ENCODE results near the gene ZNF474. TPM values are rescaled to one million over a fixed set of nuclear protein-coding genes. Genes with fewer than 3 reads are reported as not detected.
A peak's percentile ranks its signal among the peaks of the same experiment; 100 is the strongest.

ZNF474 gene
- total RNA-seq, 1 donor from 2014 or later = 0.45 TPM

GRCh38 chr5:122119205-122119604 lies 10.1 kb upstream of the ZNF474 start:
- Histone ChIP-seq H2AFZ (ENCODE audit: low read depth, low read length) (no peak overlapping the region), H3K4me3 (ENCODE audit: insufficient read depth, low read depth, low read length) (no peak overlapping the region), H3K27me3 (ENCODE audit: insufficient read depth, low read length) (no peaks in the 10 kb centered on the region), H3K27ac (ENCODE audit: low read depth, low read length) (no peak overlapping the region), H3K36me3 (ENCODE audit: insufficient read depth, low read length) (no peaks in the 10 kb centered on the region), H3K79me2 (ENCODE audit: insufficient read depth, low read length) (no peaks in the 10 kb centered on the region), H4K20me1 (ENCODE audit: insufficient read depth, low read length) (no peaks in the 10 kb centered on the region), H3K9ac (ENCODE audit: low read length) (no peak overlapping the region), H3K4me1 (ENCODE audit: insufficient read depth, low read length) (peaks cover 15% of the 10 kb centered on the region), H3K9me3 (ENCODE audit: insufficient read depth, low read depth, low read length) (no peaks in the 10 kb centered on the region), H3K4me2 (ENCODE audit: low read length) (no peak overlapping the region)
- TF ChIP-seq EZH2 (IDR thresholded peaks at IDR 0.05; ENCODE audit: insufficient read depth, low read length) (no peak), CTCF (IDR thresholded peaks at IDR 0.05; ENCODE audit: insufficient read depth, low read depth, low read length) (no peak)
- FAIRE-seq (no peak), DNase-seq (ENCODE audit: low read depth) (no peak)
- peaks cover 12% of the 10 kb centered on the region for H3K4me1 Mint-ChIP-seq (ENCODE audit: low read depth, unreplicated experiment)
- H3K9me3 Mint-ChIP-seq (ENCODE audit: unreplicated experiment) = no peaks in the 10 kb centered on the region
- no peaks in the 10 kb centered on the region for H3K27me3 Mint-ChIP-seq (ENCODE audit: low read depth, unreplicated experiment)
- no peaks in the 10 kb centered on the region for H3K36me3 Mint-ChIP-seq (ENCODE audit: low read depth, unreplicated experiment)
- H3K4me3 Mint-ChIP-seq (ENCODE audit: unreplicated experiment) = no peak overlapping the region
- no peak overlapping the region for H3K27ac Mint-ChIP-seq (ENCODE audit: unreplicated experiment)

GRCh38 chr5:122120493-122120892 lies 8.9 kb upstream of the ZNF474 start:
- no peak overlapping the region for H3K4me3 ChIP-seq (ENCODE audit: insufficient read depth, low read depth, low read length)
- no peak overlapping the region for H3K27ac ChIP-seq (ENCODE audit: low read depth, low read length)
- Mint-ChIP-seq H3K27ac (ENCODE audit: unreplicated experiment) (no peak overlapping the region), H3K4me1 (ENCODE audit: low read depth, unreplicated experiment) (peaks cover 16% of the 10 kb centered on the region), H3K36me3 (ENCODE audit: low read depth, unreplicated experiment) (no peaks in the 10 kb centered on the region), H3K4me3 (ENCODE audit: unreplicated experiment) (no peak overlapping the region), H3K9me3 (ENCODE audit: unreplicated experiment) (no peaks in the 10 kb centered on the region), H3K27me3 (ENCODE audit: low read depth, unreplicated experiment) (no peaks in the 10 kb centered on the region)
- FAIRE-seq = no peak
- no peak overlapping the region for H2AFZ ChIP-seq (ENCODE audit: low read depth, low read length)
- H3K9me3 ChIP-seq (ENCODE audit: insufficient read depth, low read depth, low read length) = no peaks in the 10 kb centered on the region
- H3K9ac ChIP-seq (ENCODE audit: low read length) = no peak overlapping the region
- no peak for DNase-seq (ENCODE audit: low read depth)
- no peaks in the 10 kb centered on the region for H3K79me2 ChIP-seq (ENCODE audit: insufficient read depth, low read length)
- no peak for TF ChIP-seq CTCF (IDR thresholded peaks at IDR 0.05; ENCODE audit: insufficient read depth, low read depth, low read length)
- no peak for TF ChIP-seq EZH2 (IDR thresholded peaks at IDR 0.05; ENCODE audit: insufficient read depth, low read length)
- no peaks in the 10 kb centered on the region for H4K20me1 ChIP-seq (ENCODE audit: insufficient read depth, low read length)
- H3K4me1 ChIP-seq (ENCODE audit: insufficient read depth, low read length) = peaks cover 15% of the 10 kb centered on the region
- H3K4me2 ChIP-seq (ENCODE audit: low read length) = no peak overlapping the region
- H3K27me3 ChIP-seq (ENCODE audit: insufficient read depth, low read length) = no peaks in the 10 kb centered on the region
- no peaks in the 10 kb centered on the region for H3K36me3 ChIP-seq (ENCODE audit: insufficient read depth, low read length)

- no peak for TF ChIP-seq CTCF (IDR thresholded peaks at IDR 0.05; ENCODE audit: insufficient read depth, low read depth, low read length)
- no peak for TF ChIP-seq EZH2 (IDR thresholded peaks at IDR 0.05; ENCODE audit: insufficient read depth, low read length)
- no peaks in the 10 kb centered on the region for H3K36me3 ChIP-seq (ENCODE audit: insufficient read depth, low read length)
These were observed 8.4 kb upstream of the ZNF474 start for GRCh38 chr5:122120957-122121356.

More at GRCh38 chr5:122120957-122121356, 8.4 kb upstream of the ZNF474 start:
- H4K20me1 ChIP-seq (ENCODE audit: insufficient read depth, low read length) = no peaks in the 10 kb centered on the region
- H3K27ac Mint-ChIP-seq (ENCODE audit: unreplicated experiment) = no peak overlapping the region
- H3K27me3 ChIP-seq (ENCODE audit: insufficient read depth, low read length) = no peaks in the 10 kb centered on the region
- H3K4me3 Mint-ChIP-seq (ENCODE audit: unreplicated experiment) = no peak overlapping the region
- H2AFZ ChIP-seq (ENCODE audit: low read depth, low read length) = no peak overlapping the region
- H3K9me3 ChIP-seq (ENCODE audit: insufficient read depth, low read depth, low read length) = no peaks in the 10 kb centered on the region
- no peaks in the 10 kb centered on the region for H3K79me2 ChIP-seq (ENCODE audit: insufficient read depth, low read length)
- no peak overlapping the region for H3K9ac ChIP-seq (ENCODE audit: low read length)
- H3K4me3 ChIP-seq (ENCODE audit: insufficient read depth, low read depth, low read length) = no peak overlapping the region
- peaks cover 21% of the 10 kb centered on the region for H3K4me1 Mint-ChIP-seq (ENCODE audit: low read depth, unreplicated experiment)
- no peak overlapping the region for H3K4me2 ChIP-seq (ENCODE audit: low read length)
- DNase-seq (ENCODE audit: low read depth) (peak; percentile 22), FAIRE-seq (peak; percentile 43)
- H3K9me3 Mint-ChIP-seq (ENCODE audit: unreplicated experiment) = no peaks in the 10 kb centered on the region
- H3K4me1 ChIP-seq (ENCODE audit: insufficient read depth, low read length) = peaks cover 20% of the 10 kb centered on the region
- no peaks in the 10 kb centered on the region for H3K36me3 Mint-ChIP-seq (ENCODE audit: low read depth, unreplicated experiment)
- H3K27ac ChIP-seq (ENCODE audit: low read depth, low read length) = no peak overlapping the region
- H3K27me3 Mint-ChIP-seq (ENCODE audit: low read depth, unreplicated experiment) = no peaks in the 10 kb centered on the region

Measured in astrocyte (in vitro differentiated cells and primary cell).